Measurements from ENCODE around the gene SLC27A1.

Gene SLC27A1

GRCh38 chr19:17519967-17520366, 49.6 kb downstream of the SLC27A1 start:
- DNase-seq (ENCODE audit: low read depth, low spot score): no peak
- ChIA-PET POLR2A (interaction anchor here (0.7 to 0.9 kb wide), 2 partner anchors 13 to 252 kb away, joined by 3 read pairs; no protein-coding TSS in a partner anchor), CTCF (no interaction called here)
- no peak overlapping the region for H3K4me3 ChIP-seq (ENCODE audit: low read depth, low read length)
- TF ChIP-seq CTCF (IDR thresholded peaks at IDR 0.05; ENCODE audit: insufficient read depth, low read length, missing control alignments): no peak

GRCh38 chr19:17520865-17521264, 50.5 kb downstream of the SLC27A1 start:
- no peak overlapping the region for H3K4me3 ChIP-seq (ENCODE audit: low read depth, low read length)
- ChIA-PET CTCF (no interaction called here), POLR2A (interaction anchor here (0.7 to 0.9 kb wide), 2 partner anchors 12 to 251 kb away, joined by 3 read pairs; no protein-coding TSS in a partner anchor)
- no peak for TF ChIP-seq CTCF (IDR thresholded peaks at IDR 0.05; ENCODE audit: insufficient read depth, low read length, missing control alignments)
- DNase-seq (ENCODE audit: low read depth, low spot score): no peak

GRCh38 chr19:17522988-17523872, 52.9 kb downstream of the SLC27A1 start:
- H3K4me3 ChIP-seq (ENCODE audit: low read depth, low read length): no peak overlapping the region
- POLR2A ChIA-PET: interaction anchor here (1.1 kb wide), 1 partner anchor 12 kb away, joined by 7 read pairs; the partner anchor contains the start of gene PGLS
- no peak for TF ChIP-seq CTCF (IDR thresholded peaks at IDR 0.05; ENCODE audit: insufficient read depth, low read length, missing control alignments)
- DNase-seq (ENCODE audit: low read depth, low spot score): no peak
- CTCF ChIA-PET: interaction anchor here (1.2 kb wide), 1 partner anchor 12 kb away, joined by 3 read pairs; no protein-coding TSS in a partner anchor

GRCh38 chr19:17524651-17525050, 54.3 kb downstream of the SLC27A1 start:
- no peak for TF ChIP-seq CTCF (IDR thresholded peaks at IDR 0.05; ENCODE audit: insufficient read depth, low read length, missing control alignments)
- CTCF ChIA-PET: no interaction called here
- POLR2A ChIA-PET: interaction anchor here (0.7 kb wide), 1 partner anchor 65 kb away, joined by 3 read pairs; no protein-coding TSS in a partner anchor
- no peak overlapping the region for H3K4me3 ChIP-seq (ENCODE audit: low read depth, low read length)
- no peak for DNase-seq (ENCODE audit: low read depth, low spot score)

- DNase-seq (ENCODE audit: low read depth, low spot score): no peak
- no peak for TF ChIP-seq CTCF (IDR thresholded peaks at IDR 0.05; ENCODE audit: insufficient read depth, low read length, missing control alignments)
- POLR2A ChIA-PET: interaction anchor here (0.7 kb wide), 1 partner anchor 66 kb away, joined by 3 read pairs; no protein-coding TSS in a partner anchor
- CTCF ChIA-PET: no interaction called here
- no peak overlapping the region for H3K4me3 ChIP-seq (ENCODE audit: low read depth, low read length)
These were observed 54.8 kb downstream of the SLC27A1 start for GRCh38 chr19:17525141-17525540.

GRCh38 chr19:17526922-17527321, 56.6 kb downstream of the SLC27A1 start:
- no peak for TF ChIP-seq CTCF (IDR thresholded peaks at IDR 0.05; ENCODE audit: insufficient read depth, low read length, missing control alignments)
- no peak for DNase-seq (ENCODE audit: low read depth, low spot score)
- POLR2A ChIA-PET: no interaction called here
- CTCF ChIA-PET: no interaction called here
- no peak overlapping the region for H3K4me3 ChIP-seq (ENCODE audit: low read depth, low read length)
